SK-N-MC (cell line): ENCODE data around the gene DDTL.
"Not testable (repeated sequence)": the region's sequence is repeated elsewhere in the genome, so short reads cannot be mapped to it uniquely, and the experiment has no call there.

ENCODE experiments used
- EZH2 ChIP-seq: fragments of 200-600 bp; sonication (generic); IDR thresholded peaks from one replicate; pipeline ENCODE4 v1.6.1; 2017; ENCODE audit warnings: antibody characterized with exemption
- FOXP2 ChIP-seq: optimal IDR thresholded peaks from 2 replicates; pipeline ENCODE3; 2011; ENCODE audit warnings: mild to moderate bottlenecking, moderate library complexity; ENCODE audit not compliant: insufficient read depth; ENCODE audit errors: extremely low read length, control extremely low read depth
- POLR2AphosphoS5 ChIP-seq: IDR thresholded peaks from 2 replicates; pipeline ENCODE4 v1.6.1; 2012; ENCODE audit warnings: mild to moderate bottlenecking, low read depth, low read length, borderline replicate concordance

DNA sequence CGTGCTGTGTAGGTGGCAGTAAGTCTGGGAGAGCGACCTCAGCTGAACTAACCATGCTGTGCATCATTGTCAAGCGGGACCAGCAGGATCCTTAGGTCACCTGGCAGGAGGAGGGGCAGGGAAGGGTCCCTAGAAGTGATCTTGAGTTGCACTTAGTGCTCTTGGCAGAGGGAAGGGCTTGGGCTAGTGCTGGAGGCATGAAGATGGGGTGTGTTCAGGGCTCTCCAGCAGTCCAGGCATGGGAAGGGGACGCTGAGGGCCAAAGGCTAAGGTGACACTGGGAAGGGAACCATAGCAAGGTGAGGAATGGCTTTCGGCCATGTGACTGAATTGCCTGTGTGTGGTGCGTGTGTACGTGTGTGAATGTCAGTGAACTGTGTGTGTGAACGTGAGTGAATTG is 19.4 kb downstream of the DDTL start:
- not testable (repeated sequence) for TF ChIP-seq EZH2, POLR2AphosphoS5, FOXP2
